Measurements from ENCODE around the gene NASP. TPM values are rescaled to one million over a fixed set of nuclear protein-coding genes. Genes with fewer than 3 reads are reported as not detected.

The NASP gene
- total and polyA plus RNA-seq, 2 of the 13 experiments (the other 11 are each of a cell fraction or from before 2014, with no cell fraction given) = 132 to 256 TPM

- TF ChIP-seq CERS6 (CRISPR knock-in tag; IDR thresholded peaks at IDR 0.05) = peak; percentile 67; the same call in 1 of the 2 replicates
- TF ChIP-seq ZNF232 (CRISPR knock-in tag; IDR thresholded peaks at IDR 0.05; ENCODE audit: borderline replicate concordance) = peak; percentile 87; the same call in 1 of the 2 replicates
- peak; percentile 43; the same call in 1 of the 2 replicates for TF ChIP-seq MTERF4 (CRISPR knock-in tag; IDR thresholded peaks at IDR 0.05)
- TF ChIP-seq RNF2 (conservative IDR thresholded peaks at IDR 0.05; ENCODE audit: low read depth) = peak; percentile 81
- no peak for TF ChIP-seq ZNF710 (CRISPR knock-in tag; IDR thresholded peaks at IDR 0.05; ENCODE audit: borderline replicate concordance)
- TF ChIP-seq CHCHD3 (CRISPR knock-in tag; IDR thresholded peaks at IDR 0.05) = peak; percentile 96; the same call in 1 of the 2 replicates
- peak; percentile 54; the same call in 1 of the 2 replicates for TF ChIP-seq MAZ (IDR thresholded peaks at IDR 0.05; ENCODE audit: borderline replicate concordance, low read depth, low read length)
- peak; percentile 83 for TF ChIP-seq MAZ (CRISPR knock-in tag; IDR thresholded peaks at IDR 0.05; ENCODE audit: low read depth)
- no peak for TF ChIP-seq AHR (CRISPR knock-in tag; IDR thresholded peaks at IDR 0.05)
- peak; percentile 94 for TF ChIP-seq MNT (IDR thresholded peaks at IDR 0.05)
- peak; percentile 91; the same call in 1 of the 2 replicates for TF ChIP-seq ZNF558 (CRISPR knock-in tag; IDR thresholded peaks at IDR 0.05; ENCODE audit: borderline replicate concordance)
- TF ChIP-seq ZNF260 (CRISPR knock-in tag; IDR thresholded peaks at IDR 0.05; ENCODE audit: borderline replicate concordance, low read depth) = no peak
- no peak for TF ChIP-seq DDIT3 (CRISPR knock-in tag; IDR thresholded peaks at IDR 0.05)
- TF ChIP-seq ZNF704 (CRISPR knock-in tag; IDR thresholded peaks at IDR 0.05; ENCODE audit: borderline replicate concordance) = no peak; the same call in 1 of the 2 replicates
- peak; percentile 38; the same call in 1 of the 2 replicates for TF ChIP-seq CTCF (CRISPR knock-in tag; IDR thresholded peaks at IDR 0.05)
- 0 out of 2 replicates have a peak, but pooled peaks have one; percentile 50 for TF ChIP-seq CBFB (CRISPR knock-in tag; IDR thresholded peaks at IDR 0.05)
- 0 out of 2 replicates have a peak, but pooled peaks have one; percentile 39 for TF ChIP-seq ZNF746 (CRISPR knock-in tag; IDR thresholded peaks at IDR 0.05)
- TF ChIP-seq ISX (CRISPR knock-in tag; conservative IDR thresholded peaks at IDR 0.05) = peak; percentile 84; the same call in 1 of the 2 replicates
These were observed 33.2 kb upstream of the NASP start, which contains the start of gene AKR1A1 (continued) for GRCh38 chr1:45550401-45551351.

All from HepG2 (cell line).